Smooth muscle cell (in vitro differentiated cells): ENCODE data around the gene TNRC6B. TPM values are rescaled to one million over a fixed set of nuclear protein-coding genes. Genes with fewer than 3 reads are reported as not detected.
"Not testable (repeated sequence)": the region's sequence is repeated elsewhere in the genome, so short reads cannot be mapped to it uniquely, and the experiment has no call there.

Source experiments
- DNase-seq: peaks from one replicate; lab custom pipeline; 2025; ENCODE audit not compliant: unreplicated experiment; lab: John Stamatoyannopoulos, UW
- H2AFZ ChIP-seq: fragments of 200-600 bp; sonication (generic); 2 replicates; pipeline ENCODE4 v1.6.0; 2016; ENCODE audit warnings: antibody characterized with exemption, low read depth, mild to moderate bottlenecking
- H3F3A ChIP-seq: fragments of 200-600 bp; sonication (generic); 2 replicates; pipeline ENCODE4 v1.6.0; 2017; ENCODE audit warnings: antibody characterized with exemption, low read depth
- H3K27ac ChIP-seq: fragments of 200-600 bp; sonication (generic); 2 replicates; pipeline ENCODE4 v1.5.1; 2016; ENCODE audit warnings: low read depth, mild to moderate bottlenecking
- H3K27me3 ChIP-seq: fragments of 200-600 bp; sonication (generic); 2 replicates; pipeline ENCODE4 v1.6.1; 2016; ENCODE audit warnings: low read depth, mild to moderate bottlenecking
- H3K36me3 ChIP-seq: fragments of 200-600 bp; sonication (generic); 2 replicates; pipeline ENCODE4 v1.5.1; 2016; ENCODE audit warnings: low read depth
- H3K4me1 ChIP-seq: fragments of 200-600 bp; sonication (generic); 2 replicates; pipeline ENCODE4 v1.5.1; 2016; ENCODE audit warnings: low read depth
- H3K4me2 ChIP-seq: fragments of 200-600 bp; sonication (generic); 2 replicates; pipeline ENCODE4 v1.6.0; 2016; ENCODE audit warnings: mild to moderate bottlenecking
- H3K4me3 ChIP-seq: fragments of 200-600 bp; sonication (generic); 2 replicates; pipeline ENCODE4 v1.5.1; 2016; ENCODE audit warnings: mild to moderate bottlenecking
- H3K79me2 ChIP-seq: fragments of 200-600 bp; sonication (generic); 2 replicates; pipeline ENCODE4 v1.6.0; 2016; ENCODE audit warnings: low read depth, mild to moderate bottlenecking
- H3K9ac ChIP-seq: fragments of 200-600 bp; sonication (generic); 2 replicates; pipeline ENCODE4 v1.6.0; 2016; ENCODE audit warnings: low read depth
- H3K9me3 ChIP-seq: fragments of 200-600 bp; sonication (generic); replicated peaks from 2 replicates; pipeline ENCODE4 v1.5.1; 2016; ENCODE audit warnings: low read depth
- H4K20me1 ChIP-seq: fragments of 200-600 bp; sonication (generic); 2 replicates; pipeline ENCODE4 v1.6.0; 2016; ENCODE audit warnings: low read depth
- WGBS: methylation state at CpG from one replicate; pipeline ENCODE4 v1.1.7; 2016; ENCODE audit warnings: low lambda C conversion rate; 5-methylcytosine and 5-hydroxymethylcytosine counted together
- polyA plus RNA-seq: library from polyadenylated mRNA; unstranded; fragments of >200 nt; fragmentation: Nextera tagmentation; extraction: Ambion mirVana; gene quantifications from 2 replicates; pipeline ENCODE4 v1.2.1, GENCODE V29; 2016
- total RNA-seq: library from RNA; depleted of rRNA; stranded (reverse); fragments of >200 nt; gene quantifications from 2 replicates; pipeline ENCODE4 v1.2.3, GENCODE V29; 2014
- TF ChIP-seq, protein P1 (sequence below): fragments of 200-600 bp; sonication (generic); IDR thresholded peaks from 2 replicates; pipeline ENCODE4 v1.5.1; 2017; ENCODE audit warnings: borderline replicate concordance, mild to moderate bottlenecking, antibody characterized with exemption; ENCODE audit not compliant: insufficient read depth, poor library complexity, severe bottlenecking

TNRC6B gene
- total and polyA plus RNA-seq, 2 experiments from 2014 or later, result 21.5 to 44.4 TPM

DNA sequence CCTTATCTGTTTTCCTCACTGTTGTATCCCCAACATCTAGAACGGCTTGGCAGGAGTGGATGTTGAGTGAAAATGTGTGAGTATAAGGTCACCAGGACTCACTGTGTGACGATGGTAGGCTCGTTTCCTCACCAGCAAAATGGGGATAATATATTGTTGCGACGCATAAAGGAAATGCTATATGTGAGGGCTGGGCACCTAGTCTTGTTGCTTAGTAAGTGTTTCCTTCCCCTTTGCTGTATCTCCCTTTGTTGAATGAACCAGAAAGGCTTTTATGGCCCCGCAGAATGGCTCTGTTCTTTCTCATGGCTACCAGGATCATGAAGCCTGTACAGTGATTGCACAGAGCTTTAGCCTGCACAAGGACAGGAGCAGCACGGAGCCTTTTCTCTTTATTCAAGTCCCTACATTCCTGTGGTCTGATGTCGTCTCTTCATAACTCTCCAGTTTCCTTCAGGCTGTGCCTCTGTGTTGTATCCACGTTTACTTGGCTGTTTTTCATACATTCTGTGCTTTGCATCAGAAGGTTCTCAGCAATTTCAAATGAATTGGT is 5.4 kb downstream of the TNRC6B start:
- Histone ChIP-seq H4K20me1 (peaks cover 75% of the 10 kb centered on the region), H3K27ac (peak overlapping the region; percentile 90), H3K9ac (peak overlapping the region; percentile 61)

GRCh38 chr22:40183603-40184002 is 5.9 kb downstream of the TNRC6B start:
- Histone ChIP-seq H3K9ac (peak overlapping the region; percentile 61), H3F3A (peaks cover 20% of the 10 kb centered on the region), H3K4me3 (peak overlapping the region; percentile 40), H4K20me1 (peaks cover 80% of the 10 kb centered on the region), H3K27ac (peak overlapping the region; percentile 90), H3K4me1 (peaks cover 29% of the 10 kb centered on the region), H3K79me2 (peaks cover 91% of the 10 kb centered on the region), H3K4me2 (peak overlapping the region; percentile 81)
- not testable (repeated sequence) for DNase-seq, H3K9me3 ChIP-seq, H3K27me3 ChIP-seq, H2AFZ ChIP-seq, H3K36me3 ChIP-seq
- WGBS, result 54% methylated on average over 13 of the region's 13 CpGs

More for the DNA sequence above, 5.4 kb downstream of the TNRC6B start:
- WGBS, result under 1% methylated on average over 9 of the region's 9 CpGs
- H3K36me3 ChIP-seq, result no peaks in the 10 kb centered on the region
- no peaks in the 10 kb centered on the region for H3K27me3 ChIP-seq
- H3K9me3 ChIP-seq, result no peaks in the 10 kb centered on the region
- H3K4me3 ChIP-seq, result peak overlapping the region; percentile 40
- peaks cover 29% of the 10 kb centered on the region for H3K4me1 ChIP-seq
- no peak for DNase-seq
- H3K4me2 ChIP-seq, result peak overlapping the region; percentile 81
- peaks cover 91% of the 10 kb centered on the region for H3K79me2 ChIP-seq
- TF ChIP-seq, protein P1, sequence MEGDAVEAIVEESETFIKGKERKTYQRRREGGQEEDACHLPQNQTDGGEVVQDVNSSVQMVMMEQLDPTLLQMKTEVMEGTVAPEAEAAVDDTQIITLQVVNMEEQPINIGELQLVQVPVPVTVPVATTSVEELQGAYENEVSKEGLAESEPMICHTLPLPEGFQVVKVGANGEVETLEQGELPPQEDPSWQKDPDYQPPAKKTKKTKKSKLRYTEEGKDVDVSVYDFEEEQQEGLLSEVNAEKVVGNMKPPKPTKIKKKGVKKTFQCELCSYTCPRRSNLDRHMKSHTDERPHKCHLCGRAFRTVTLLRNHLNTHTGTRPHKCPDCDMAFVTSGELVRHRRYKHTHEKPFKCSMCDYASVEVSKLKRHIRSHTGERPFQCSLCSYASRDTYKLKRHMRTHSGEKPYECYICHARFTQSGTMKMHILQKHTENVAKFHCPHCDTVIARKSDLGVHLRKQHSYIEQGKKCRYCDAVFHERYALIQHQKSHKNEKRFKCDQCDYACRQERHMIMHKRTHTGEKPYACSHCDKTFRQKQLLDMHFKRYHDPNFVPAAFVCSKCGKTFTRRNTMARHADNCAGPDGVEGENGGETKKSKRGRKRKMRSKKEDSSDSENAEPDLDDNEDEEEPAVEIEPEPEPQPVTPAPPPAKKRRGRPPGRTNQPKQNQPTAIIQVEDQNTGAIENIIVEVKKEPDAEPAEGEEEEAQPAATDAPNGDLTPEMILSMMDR, result no peak
- H3F3A ChIP-seq, result peaks cover 20% of the 10 kb centered on the region
- peak overlapping the region; percentile 26 for H2AFZ ChIP-seq

GRCh38 chr22:40187389-40187788 is 9.7 kb downstream of the TNRC6B start:
- peaks cover 97% of the 10 kb centered on the region for H4K20me1 ChIP-seq
- no peaks in the 10 kb centered on the region for H3K9me3 ChIP-seq
- no peaks in the 10 kb centered on the region for H3K36me3 ChIP-seq
- no peak overlapping the region for H3K27ac ChIP-seq
- H2AFZ ChIP-seq, result no peak overlapping the region
- DNase-seq, result no peak
- no peaks in the 10 kb centered on the region for H3K27me3 ChIP-seq
- peaks cover 18% of the 10 kb centered on the region for H3K4me1 ChIP-seq
- no peak overlapping the region for H3K9ac ChIP-seq
- WGBS, result 65% methylated on average over 7 of the region's 7 CpGs
- no peak overlapping the region for H3K4me2 ChIP-seq
- H3K79me2 ChIP-seq, result peaks cover 91% of the 10 kb centered on the region
- peaks cover 16% of the 10 kb centered on the region for H3F3A ChIP-seq
- TF ChIP-seq, protein P1, result no peak
- no peak overlapping the region for H3K4me3 ChIP-seq

DNA sequence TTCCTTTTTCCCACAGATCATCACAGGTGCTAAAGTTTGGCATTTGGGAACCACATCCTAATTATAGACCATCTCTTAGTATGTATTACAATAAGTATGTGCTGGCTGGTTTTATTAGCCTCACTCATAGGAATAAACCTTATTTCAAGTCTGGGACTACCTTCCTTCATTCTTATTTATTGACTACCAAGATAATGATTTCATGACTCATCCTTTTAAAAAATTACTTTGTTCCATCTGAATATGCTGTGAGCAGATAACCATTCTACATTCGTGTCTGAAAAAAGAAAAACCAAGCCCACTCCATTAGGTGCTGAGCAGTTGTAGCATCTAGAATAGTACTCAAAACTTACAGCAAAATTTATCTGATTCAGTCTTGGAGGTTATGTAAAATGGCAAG is 12.3 kb downstream of the TNRC6B start:
- no peak overlapping the region for H3K27ac ChIP-seq
- H3K4me3 ChIP-seq, result no peak overlapping the region
- no peak overlapping the region for H3K9ac ChIP-seq
- TF ChIP-seq, protein P1, result no peak
- no peaks in the 10 kb centered on the region for H3K9me3 ChIP-seq
- H3F3A ChIP-seq, result no peaks in the 10 kb centered on the region
- H3K79me2 ChIP-seq, result peaks cover 97% of the 10 kb centered on the region
- WGBS, result 71% methylated on average over 1 of the region's 1 CpG
- H3K36me3 ChIP-seq, result no peaks in the 10 kb centered on the region
- H4K20me1 ChIP-seq, result peaks cover 99% of the 10 kb centered on the region
- no peak overlapping the region for H3K4me2 ChIP-seq
- no peak overlapping the region for H2AFZ ChIP-seq
- peaks cover 31% of the 10 kb centered on the region for H3K4me1 ChIP-seq
- no peak for DNase-seq
- no peaks in the 10 kb centered on the region for H3K27me3 ChIP-seq
